ENCODE results near the gene CT55. TPM values are rescaled to one million over a fixed set of nuclear protein-coding genes. Genes with fewer than 3 reads are reported as not detected.

CT55 gene
- total and polyA plus RNA-seq, 2 of the 8 experiments (the other 6 are each of a cell fraction or from before 2014, with no cell fraction given), result 0.15 TPM; not detected in 1

GRCh38 chrX:135178636-135179035 lies 7.4 kb upstream of the CT55 start (continued):
- TF ChIP-seq BCL11A (IDR thresholded peaks at IDR 0.05; ENCODE audit: low read depth in 2 of 2, low read length in 2 of 2), result no peak
- TF ChIP-seq HDAC2 (IDR thresholded peaks at IDR 0.05; ENCODE audit: borderline replicate concordance in 1 of 2, low read depth in 2 of 2, low read length in 2 of 2), result no peak
- TF ChIP-seq YY1 (IDR thresholded peaks at IDR 0.05; ENCODE audit: low read depth, low read length), result no peak
- no peak for TF ChIP-seq RBBP5 (IDR thresholded peaks at IDR 0.05; ENCODE audit: borderline replicate concordance, low read depth, low read length)
- TF ChIP-seq, protein P1, sequence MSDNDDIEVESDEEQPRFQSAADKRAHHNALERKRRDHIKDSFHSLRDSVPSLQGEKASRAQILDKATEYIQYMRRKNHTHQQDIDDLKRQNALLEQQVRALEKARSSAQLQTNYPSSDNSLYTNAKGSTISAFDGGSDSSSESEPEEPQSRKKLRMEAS (IDR thresholded peaks at IDR 0.05), result no peak
- TF ChIP-seq SAP30 (IDR thresholded peaks at IDR 0.05; ENCODE audit: insufficient read depth, insufficient replicate concordance, low read length), result no peak
